Nephron (organoid): ENCODE measurements around the gene ZNF101.

Experiments
- H3K27ac Mint-ChIP-seq, 3 experiments: 2 replicates each; pipeline ENCODE4 v1.8.0; 2020; ENCODE audit warnings: mixed read lengths in 3 of 3, mild to moderate bottlenecking in 2 of 3, moderate library complexity in 1 of 3
- H3K27me3 Mint-ChIP-seq: 2 replicates; pipeline ENCODE4 v1.8.0; 2021; ENCODE audit warnings: low read depth, mild to moderate bottlenecking, moderate library complexity, mixed read lengths
- H3K36me3 Mint-ChIP-seq: 2 replicates; pipeline ENCODE4 v1.8.0; 2020; ENCODE audit warnings: low read depth, mixed read lengths
- H3K4me1 Mint-ChIP-seq: 2 replicates; pipeline ENCODE4 v1.8.0; 2020; ENCODE audit warnings: mixed read lengths
- H3K4me3 Mint-ChIP-seq, 3 experiments: 2 replicates each; pipeline ENCODE4 v1.8.0; 2020; ENCODE audit warnings: mild to moderate bottlenecking in 3 of 3, mixed read lengths in 3 of 3, moderate library complexity in 2 of 3
- H3K9me3 Mint-ChIP-seq: 2 replicates; pipeline ENCODE4 v1.8.0; 2020; ENCODE audit warnings: mixed read lengths
- CTCF ChIP-seq, 3 experiments: fragments of 200-600 bp; sonication (generic); IDR thresholded peaks; one replicate each; pipeline ENCODE4 v1.5.0; 2021; ENCODE audit warnings: antibody characterized with exemption in 3 of 3; ENCODE audit not compliant: unreplicated experiment in 3 of 3

ZNF101 gene

DNA sequence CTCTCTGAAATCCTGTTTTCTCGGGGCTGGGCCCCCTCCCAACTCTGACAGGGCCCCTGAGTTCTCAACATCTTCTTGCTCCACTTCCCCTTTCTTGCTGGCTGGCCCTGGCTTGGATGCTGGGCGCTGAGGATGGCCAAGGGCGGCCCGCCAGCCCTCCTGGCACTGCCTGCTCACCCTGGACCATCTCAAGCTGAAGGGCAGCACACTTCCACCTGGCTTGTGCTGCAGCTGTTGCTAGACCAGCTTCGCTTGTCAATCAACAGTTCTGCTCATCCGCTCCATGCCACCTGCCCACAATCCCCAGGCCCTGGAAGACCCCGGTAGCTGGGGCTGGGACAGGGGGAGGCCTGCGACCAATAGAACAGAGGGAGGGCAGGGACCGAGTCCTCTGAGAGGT is 18.3 kb upstream of the ZNF101 start:
- no peak overlapping the region for H3K27ac Mint-ChIP-seq
- H3K4me3 Mint-ChIP-seq, result no peak overlapping the region
- H3K27me3 Mint-ChIP-seq, result no peaks in the 10 kb centered on the region
- peaks cover 55% of the 10 kb centered on the region for H3K36me3 Mint-ChIP-seq
- no peak for TF ChIP-seq CTCF (IDR thresholded peaks at IDR 0.05; ENCODE audit: unreplicated experiment in 3 of 3)
- H3K4me1 Mint-ChIP-seq, result no peaks in the 10 kb centered on the region
- H3K9me3 Mint-ChIP-seq, result no peaks in the 10 kb centered on the region

DNA sequence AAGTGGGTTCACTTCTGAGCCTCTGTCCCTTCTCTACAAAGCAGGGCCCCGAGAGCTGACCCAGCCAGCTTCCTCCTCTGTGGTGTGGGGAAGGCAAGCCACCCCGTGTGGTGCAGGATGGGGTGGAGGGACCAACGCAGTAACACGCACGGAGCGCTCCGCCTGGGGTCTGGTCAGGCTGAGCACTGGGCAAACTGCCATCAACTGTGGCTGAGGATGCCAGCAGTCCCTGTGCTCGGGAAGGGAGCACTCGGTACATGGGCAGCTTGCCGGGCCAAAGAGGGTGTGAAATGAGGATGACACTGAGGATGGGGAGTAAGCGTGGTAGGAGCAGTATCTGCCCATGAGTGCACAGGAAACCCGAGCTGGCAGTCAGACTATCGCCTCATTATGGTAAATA is 17.6 kb upstream of the ZNF101 start:
- TF ChIP-seq CTCF (IDR thresholded peaks at IDR 0.05; ENCODE audit: unreplicated experiment in 3 of 3), result no peak
- Mint-ChIP-seq H3K9me3 (no peaks in the 10 kb centered on the region), H3K4me3 (no peak overlapping the region), H3K4me1 (no peaks in the 10 kb centered on the region), H3K27me3 (no peaks in the 10 kb centered on the region), H3K27ac (no peak overlapping the region), H3K36me3 (peaks cover 52% of the 10 kb centered on the region)

DNA sequence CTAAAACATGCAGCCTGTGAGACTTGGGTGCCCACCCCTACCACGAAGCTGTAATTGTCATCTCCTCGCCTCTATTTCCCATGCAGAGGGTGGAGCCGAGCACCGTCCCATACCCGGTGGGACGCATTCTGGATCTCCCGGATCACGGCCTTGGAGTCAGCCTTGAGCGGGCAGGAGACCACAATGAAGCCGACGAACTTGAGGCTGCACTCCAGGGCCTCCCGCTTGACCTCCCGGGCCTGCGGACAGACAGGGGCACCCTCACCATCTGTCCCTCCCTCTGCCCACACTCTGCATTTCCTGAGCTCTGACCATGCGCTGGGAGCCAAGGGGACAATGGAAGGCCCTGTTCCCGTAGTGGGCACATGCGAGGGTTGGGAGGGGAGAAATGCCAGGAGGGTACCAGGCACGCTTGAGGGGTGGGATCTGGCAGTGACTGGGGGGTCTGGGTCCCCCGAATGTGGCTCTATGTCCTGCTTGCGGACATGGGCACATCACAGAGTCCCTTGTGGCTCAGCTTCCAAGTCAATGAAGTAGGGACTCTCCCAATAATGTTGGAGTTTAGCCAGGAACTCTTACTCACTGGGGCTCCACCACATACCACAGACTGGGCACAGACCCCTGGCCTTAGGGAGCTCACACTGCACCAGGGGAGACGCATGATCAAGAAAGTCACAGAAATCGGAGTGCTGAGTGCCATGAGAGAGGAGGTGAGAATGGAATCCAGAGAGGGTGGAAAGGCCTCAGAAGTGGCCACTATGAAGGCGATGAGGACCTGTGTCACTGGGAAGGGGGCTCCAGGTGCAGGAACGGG is 15.9 kb upstream of the ZNF101 start:
- no peak for TF ChIP-seq CTCF (IDR thresholded peaks at IDR 0.05; ENCODE audit: unreplicated experiment in 3 of 3)
- Mint-ChIP-seq H3K27ac (no peak overlapping the region), H3K27me3 (no peaks in the 10 kb centered on the region), H3K4me1 (no peaks in the 10 kb centered on the region), H3K36me3 (peaks cover 53% of the 10 kb centered on the region), H3K9me3 (no peaks in the 10 kb centered on the region), H3K4me3 (no peak overlapping the region)

DNA sequence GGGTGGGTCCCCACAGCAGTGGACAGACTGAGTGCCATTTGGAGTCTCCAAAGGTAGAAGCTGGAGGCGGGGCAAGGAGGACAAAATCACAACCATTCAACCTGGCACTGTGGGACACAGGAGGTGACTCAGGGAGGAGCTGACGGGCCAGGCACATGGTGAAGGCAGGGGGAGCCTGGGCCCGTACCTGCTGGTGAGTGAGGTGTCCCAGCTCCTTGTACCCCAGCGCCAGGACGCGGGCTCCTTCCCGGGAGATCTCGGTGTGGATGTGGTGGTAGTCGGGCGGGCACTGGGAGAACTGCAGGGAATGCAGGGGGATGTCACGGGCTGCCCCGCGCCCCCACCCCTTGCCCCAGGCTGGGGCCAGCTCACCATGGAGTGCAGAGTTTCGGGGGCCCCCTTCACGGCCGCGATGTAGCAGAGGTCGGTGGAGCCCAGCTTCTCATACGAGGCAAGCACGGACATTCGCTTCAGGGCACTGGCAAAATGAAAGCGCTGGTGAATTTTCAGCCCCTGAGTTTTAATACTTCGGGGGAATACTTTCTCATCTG is 15.0 kb upstream of the ZNF101 start:
- H3K36me3 Mint-ChIP-seq, result peaks cover 56% of the 10 kb centered on the region
- no peak overlapping the region for H3K27ac Mint-ChIP-seq
- H3K4me1 Mint-ChIP-seq, result no peaks in the 10 kb centered on the region
- H3K9me3 Mint-ChIP-seq, result no peaks in the 10 kb centered on the region
- no peak overlapping the region for H3K4me3 Mint-ChIP-seq
- TF ChIP-seq CTCF (IDR thresholded peaks at IDR 0.05; ENCODE audit: unreplicated experiment in 3 of 3), result no peak
- no peaks in the 10 kb centered on the region for H3K27me3 Mint-ChIP-seq

- no peak overlapping the region for H3K27ac Mint-ChIP-seq
- no peak overlapping the region for H3K4me3 Mint-ChIP-seq
- H3K4me1 Mint-ChIP-seq, result no peaks in the 10 kb centered on the region
- H3K9me3 Mint-ChIP-seq, result no peaks in the 10 kb centered on the region
- peaks cover 51% of the 10 kb centered on the region for H3K36me3 Mint-ChIP-seq
- no peaks in the 10 kb centered on the region for H3K27me3 Mint-ChIP-seq
- no peak for TF ChIP-seq CTCF (IDR thresholded peaks at IDR 0.05; ENCODE audit: unreplicated experiment in 3 of 3)
Observed at GRCh38 chr19:19654441-19654840, 14.2 kb upstream of the ZNF101 start.
